ENCODE data around the gene DLAT.
"Not testable (repeated sequence)": the region's sequence is repeated elsewhere in the genome, so short reads cannot be mapped to it uniquely, and the experiment has no call there.

Gene DLAT

GRCh38 chr11:112005422-112006094, 19.6 kb upstream of the DLAT start:
- no peak for DNase-seq (ENCODE audit: low read depth in 2 of 2)

- not testable (repeated sequence) for DNase-seq (ENCODE audit: low read depth in 2 of 2)
Observed at GRCh38 chr11:112006095-112006441, 19.1 kb upstream of the DLAT start.

GRCh38 chr11:112011451-112011850, 13.8 kb upstream of the DLAT start:
- DNase-seq (ENCODE audit: low read depth in 2 of 2), result not testable (repeated sequence)

GRCh38 chr11:112012874-112013273, 12.3 kb upstream of the DLAT start:
- DNase-seq (ENCODE audit: low read depth in 2 of 2), result no peak

- no peak for DNase-seq (ENCODE audit: low read depth in 2 of 2)
Observed at GRCh38 chr11:112013497-112014164, 11.6 kb upstream of the DLAT start.

GRCh38 chr11:112016088-112016764, 9.0 kb upstream of the DLAT start:
- no peak for DNase-seq (ENCODE audit: low read depth in 2 of 2)

- no peak for DNase-seq (ENCODE audit: low read depth in 2 of 2)
Observed at GRCh38 chr11:112016765-112017376, 8.3 kb upstream of the DLAT start.

- no peak for DNase-seq (ENCODE audit: low read depth in 2 of 2)
Observed at GRCh38 chr11:112017538-112017937, 7.7 kb upstream of the DLAT start.

GRCh38 chr11:112019066-112019465, 6.1 kb upstream of the DLAT start:
- no peak for DNase-seq (ENCODE audit: low read depth in 2 of 2)

GRCh38 chr11:112023104-112023503, 2.1 kb upstream of the DLAT start:
- no peak for DNase-seq (ENCODE audit: low read depth in 2 of 2)

GRCh38 chr11:112024178-112024772, 933 bp upstream of the DLAT start:
- no peak for DNase-seq (ENCODE audit: low read depth in 2 of 2)

- no peak for DNase-seq (ENCODE audit: low read depth in 2 of 2)
Observed at GRCh38 chr11:112025707-112026106, 499 bp downstream of the DLAT start.

GRCh38 chr11:112026784-112027410, 1.7 kb downstream of the DLAT start:
- DNase-seq (ENCODE audit: low read depth in 2 of 2), result not testable (repeated sequence)

- DNase-seq (ENCODE audit: low read depth in 2 of 2), result no peak
Observed at GRCh38 chr11:112029460-112029859, 4.3 kb downstream of the DLAT start.

GRCh38 chr11:112033902-112034301, 8.7 kb downstream of the DLAT start:
- DNase-seq (ENCODE audit: low read depth in 2 of 2), result no peak

- DNase-seq (ENCODE audit: low read depth in 2 of 2), result no peak
Observed at GRCh38 chr11:112037527-112037926, 12.3 kb downstream of the DLAT start.

- no peak for DNase-seq (ENCODE audit: low read depth in 2 of 2)
Observed at GRCh38 chr11:112042161-112042960, 17.2 kb downstream of the DLAT start.

GRCh38 chr11:112042961-112043304, 17.7 kb downstream of the DLAT start:
- no peak for DNase-seq (ENCODE audit: low read depth in 2 of 2)

GRCh38 chr11:112044961-112045360, 19.8 kb downstream of the DLAT start:
- no peak for DNase-seq (ENCODE audit: low read depth in 2 of 2)

GRCh38 chr11:112046647-112047046, 21.4 kb downstream of the DLAT start:
- not testable (repeated sequence) for DNase-seq (ENCODE audit: low read depth in 2 of 2)

- DNase-seq (ENCODE audit: low read depth in 2 of 2), result not testable (repeated sequence)
Observed at GRCh38 chr11:112048256-112048655, 23.0 kb downstream of the DLAT start.
